ENCODE measurements around the gene PHF20. TPM values are rescaled to one million over a fixed set of nuclear protein-coding genes. Genes with fewer than 3 reads are reported as not detected.
"Not testable (repeated sequence)": the region's sequence is repeated elsewhere in the genome, so short reads cannot be mapped to it uniquely, and the experiment has no call there.

The PHF20 gene
- total and polyA plus RNA-seq, 2 of the 13 experiments (the other 11 are each of a cell fraction or from before 2014, with no cell fraction given), result 22.8 to 34.1 TPM

GRCh38 chr20:35761548-35761947, 10.3 kb upstream of the PHF20 start:
- DNase-seq (ENCODE audit: low spot score); BruUV-seq (replicated peaks); H3K79me2 ChIP-seq (ENCODE audit: insufficient read depth, low read length); H3K4me3 ChIP-seq (replicated peaks in 1 of 3; ENCODE audit: insufficient read depth in 1 of 3, low read depth in 2 of 3, low read length in 3 of 3); H3K27ac ChIP-seq (ENCODE audit: extremely low read length, insufficient read depth, low read length); H2AFZ ChIP-seq (ENCODE audit: low read length); H3K36me3 ChIP-seq (replicated peaks in 1 of 2; ENCODE audit: control insufficient read depth in 1 of 2, insufficient read depth in 2 of 2, low read length in 2 of 2); H4K20me1 ChIP-seq (ENCODE audit: insufficient read depth, low read length); H3K9me3 ChIP-seq (ENCODE audit: low read length); H3K9ac ChIP-seq (ENCODE audit: insufficient read depth, low read depth, low read length); CTCF ChIA-PET (ENCODE audit: low intra/inter-chr PET ratio, low total read pairs); in situ Hi-C loops (cut with HindIII; ENCODE audit: extremely low pct_ligation_motif_present, low pct_unique_long_range_greater_than_20kb); FAIRE-seq; H3K27me3 ChIP-seq (ENCODE audit: control insufficient read depth in 1 of 2, insufficient read depth in 2 of 2, low read length in 2 of 2): not testable (repeated sequence)
- ATAC-seq, result peak; percentile 48
- POLR2A ChIA-PET, result interaction anchor here (0.9 to 16.6 kb wide), 3 partner anchors 10 to 22 kb away, joined by 4 to 461 read pairs (median 25); partner anchors contain the start of genes PHF20 and RBM39
- 18% methylated on average over 11 of the region's 11 CpGs for WGBS (ENCODE audit: low lambda C conversion rate)
- Histone ChIP-seq H3K4me2 (ENCODE audit: low read depth, low read length) (peak overlapping the region; percentile 31), H3K4me1 (ENCODE audit: insufficient read depth, low read length) (peaks cover 32% of the 10 kb centered on the region)
- peak; percentile 26; the same call in 1 of the 2 replicates for TF ChIP-seq ZBTB33 (CRISPR knock-in tag; IDR thresholded peaks at IDR 0.05)
- TF ChIP-seq BHLHE40 (IDR thresholded peaks at IDR 0.05; ENCODE audit: low read length), result peak; percentile 82
- TF ChIP-seq ZNF362 (CRISPR knock-in tag; IDR thresholded peaks at IDR 0.05; ENCODE audit: borderline replicate concordance), result peak; percentile 78
- TF ChIP-seq CEBPB (IDR thresholded peaks at IDR 0.05; ENCODE audit: borderline replicate concordance, low read depth, low read length), result peak; percentile 61; the same call in 1 of the 2 replicates
- TF ChIP-seq RXRB (CRISPR knock-in tag; IDR thresholded peaks at IDR 0.05; ENCODE audit: borderline replicate concordance), result 0 out of 2 replicates have a peak, but pooled peaks have one; percentile 17
- TF ChIP-seq ZNF770 (CRISPR knock-in tag; IDR thresholded peaks at IDR 0.05), result peak; percentile 72
- peak; percentile 42 for TF ChIP-seq ZNF460 (CRISPR knock-in tag; IDR thresholded peaks at IDR 0.05; ENCODE audit: borderline replicate concordance)
- 0 out of 2 replicates have a peak, but pooled peaks have one; percentile 30 for TF ChIP-seq ZGPAT (CRISPR knock-in tag; IDR thresholded peaks at IDR 0.05)
- 0 out of 2 replicates have a peak, but pooled peaks have one; percentile 23 for TF ChIP-seq ZBTB34 (CRISPR knock-in tag; IDR thresholded peaks at IDR 0.05)
- peak; percentile 66; the same call in 1 of the 2 replicates for TF ChIP-seq CEBPG (CRISPR knock-in tag; IDR thresholded peaks at IDR 0.05)
- intact Hi-C loops (cut with micrococcal nuclease; ENCODE audit: unreplicated experiment), result loop anchor here (1.0 kb wide), 1 partner anchor 19 kb away; no protein-coding TSS in a partner anchor
